Upper lobe of left lung (tissue), 4 donors: ENCODE results near the gene WBP2.

Source experiments
- EP300 ChIP-seq, 4 donors: sonication (generic); formaldehyde crosslinking; IDR thresholded peaks; one replicate each; pipeline ENCODE4 v1.5.1; 2017; ENCODE audit warnings: antibody characterized with exemption in 4 of 4, control low read depth in 2 of 4
- POLR2AphosphoS5 ChIP-seq, 2 donors: sonication (generic); formaldehyde crosslinking; IDR thresholded peaks; one replicate each; pipeline ENCODE4 v1.5.1; 2017; ENCODE audit warnings: antibody characterized with exemption in 2 of 2

DNA sequence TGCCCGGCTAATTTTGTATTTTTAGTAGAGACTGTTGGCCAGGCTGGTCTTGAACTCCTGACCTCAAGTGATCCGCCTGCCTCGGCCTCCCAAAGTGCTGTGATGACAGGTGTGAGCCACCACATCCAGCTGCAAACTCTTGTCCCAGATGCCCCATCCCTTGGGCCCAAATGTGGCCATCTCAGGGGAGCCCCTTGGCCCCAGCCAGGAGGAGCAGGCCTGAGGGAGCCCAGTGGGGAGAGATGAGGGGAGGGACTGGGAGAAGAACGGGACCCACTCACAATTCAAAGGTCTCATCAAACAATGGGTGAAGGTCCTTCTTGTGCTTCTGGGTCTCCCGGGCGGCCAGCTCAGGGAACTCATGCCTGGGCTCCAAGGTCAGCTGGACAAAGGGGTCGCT is 25.4 kb downstream of the WBP2 start:
- TF ChIP-seq EP300 (IDR thresholded peaks at IDR 0.05) (no peak), POLR2AphosphoS5 (IDR thresholded peaks at IDR 0.05) (no peak)
